MCF 10A (cell line): ENCODE results near the gene P2RY6. TPM values are rescaled to one million over a fixed set of nuclear protein-coding genes. Genes with fewer than 3 reads are reported as not detected.

Source experiments
- BruUV-seq: library from RNA; stranded (reverse); fragments of 400-500 nt; replicated peaks from 2 replicates; lab custom pipeline; 2021; lab: Mats Ljungman, UMichigan
- CTCF ChIA-PET: fragments of 300-600 bp; sonication (Branson Sonifier 250); formaldehyde crosslinking; extraction: SDS; loops from one replicate; lab custom pipeline; 2021; ENCODE audit warnings: antibody characterized with exemption, inconsistent platforms; lab: Yijun Ruan, JAX
- POLR2A ChIA-PET: fragments of 300-600, 350-650 bp; sonication (Branson Sonifier 250); formaldehyde crosslinking; extraction: SDS; loops from one replicate; lab custom pipeline; 2020; ENCODE audit warnings: antibody characterized with exemption, inconsistent platforms; lab: Yijun Ruan, JAX
- DNase-seq: peaks from one replicate; pipeline ENCODE4 v3.0.0-alpha.2; 2018; ENCODE audit not compliant: unreplicated experiment
- H3K27ac Mint-ChIP-seq: one replicate; pipeline ENCODE4 v1.8.0; 2022; ENCODE audit warnings: mild to moderate bottlenecking, low read depth, mixed read lengths; ENCODE audit not compliant: unreplicated experiment
- H3K27me3 Mint-ChIP-seq: one replicate; pipeline ENCODE4 v1.8.0; 2022; ENCODE audit warnings: mixed read lengths; ENCODE audit not compliant: insufficient read depth, unreplicated experiment
- H3K36me3 Mint-ChIP-seq: one replicate; pipeline ENCODE4 v1.8.0; 2022; ENCODE audit warnings: mild to moderate bottlenecking, moderate library complexity, mixed read lengths; ENCODE audit not compliant: insufficient read depth, unreplicated experiment
- H3K4me1 Mint-ChIP-seq: one replicate; pipeline ENCODE4 v1.8.0; 2022; ENCODE audit warnings: mixed read lengths; ENCODE audit not compliant: insufficient read depth, unreplicated experiment
- H3K4me3 Mint-ChIP-seq: one replicate; pipeline ENCODE4 v1.8.0; 2022; ENCODE audit warnings: mild to moderate bottlenecking, moderate library complexity, mixed read lengths; ENCODE audit not compliant: unreplicated experiment
- H3K9me3 Mint-ChIP-seq: one replicate; pipeline ENCODE4 v1.8.0; 2022; ENCODE audit warnings: mixed read lengths; ENCODE audit not compliant: unreplicated experiment
- intact Hi-C: fragments of 100-400 bp; cut with micrococcal nuclease; formaldehyde crosslinking; loops from 2 replicates; pipeline ENCODE4 v1.14.1; 2022
- total RNA-seq: library from RNA; stranded (reverse); gene quantifications from 2 replicates; pipeline ENCODE4 v1.2.3, GENCODE V29; 2022
- TF ChIP-seq, protein P1 (sequence below): fragments of 200-600 bp; IDR thresholded peaks from one replicate; pipeline ENCODE4 v1.8.0; 2022; ENCODE audit warnings: antibody characterized with exemption, mild to moderate bottlenecking; ENCODE audit not compliant: unreplicated experiment

The P2RY6 gene
- total RNA-seq, 1 experiment from 2014 or later = not detected

DNA sequence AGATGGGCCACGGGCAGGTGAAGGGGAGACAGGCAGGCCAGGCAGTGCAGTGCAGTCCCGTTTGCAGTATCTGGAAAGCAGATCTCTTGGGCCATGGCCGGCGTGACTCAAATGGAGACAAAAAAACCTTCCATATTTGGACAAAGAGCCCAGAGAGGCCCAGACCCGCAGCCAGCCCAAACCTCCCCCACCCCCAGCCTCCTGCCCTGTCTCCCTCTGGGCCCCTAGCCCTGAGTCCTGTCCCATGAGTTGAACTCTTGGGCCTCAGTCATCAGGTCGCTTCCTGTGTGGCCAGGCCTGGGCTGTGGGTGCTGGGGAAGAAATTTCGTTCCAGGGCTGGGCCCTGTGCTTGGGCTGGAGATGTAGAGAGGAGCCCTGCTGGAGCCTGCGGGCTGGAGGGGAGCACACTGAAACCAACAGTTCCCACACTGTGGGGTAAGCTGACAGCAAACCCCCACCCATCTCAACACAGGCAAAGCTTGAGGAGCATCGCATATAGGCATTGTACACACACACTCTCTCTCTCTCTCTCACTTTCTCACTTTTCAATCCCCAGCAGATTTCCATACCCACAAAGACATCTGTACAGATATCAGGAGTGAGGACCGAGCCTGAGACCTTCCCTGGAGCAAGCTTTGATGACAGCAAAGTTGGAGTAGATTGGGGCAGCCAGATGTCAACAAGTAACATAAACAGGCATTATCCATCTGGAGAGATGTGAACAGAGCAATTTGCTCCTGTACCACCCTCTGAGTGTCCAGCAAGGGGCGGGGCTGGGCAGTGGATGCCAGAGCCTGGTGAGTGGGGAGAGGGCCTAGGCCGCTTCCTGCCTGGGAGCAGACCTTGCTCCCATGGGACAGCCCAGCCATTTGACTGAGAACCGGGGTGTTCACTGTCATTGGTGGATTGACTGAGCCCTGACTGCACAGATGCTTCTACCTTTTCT is 53.2 kb downstream of the P2RY6 start:
- intact Hi-C loops = no loop called here
- no peak overlapping the region for H3K27ac Mint-ChIP-seq
- POLR2A ChIA-PET = interaction anchor here (2.1 kb wide), 1 partner anchor 17 kb away, joined by 9 read pairs; the partner anchor contains the start of gene ARHGEF17
- H3K36me3 Mint-ChIP-seq = peaks cover 15% of the 10 kb centered on the region
- TF ChIP-seq, protein P1, sequence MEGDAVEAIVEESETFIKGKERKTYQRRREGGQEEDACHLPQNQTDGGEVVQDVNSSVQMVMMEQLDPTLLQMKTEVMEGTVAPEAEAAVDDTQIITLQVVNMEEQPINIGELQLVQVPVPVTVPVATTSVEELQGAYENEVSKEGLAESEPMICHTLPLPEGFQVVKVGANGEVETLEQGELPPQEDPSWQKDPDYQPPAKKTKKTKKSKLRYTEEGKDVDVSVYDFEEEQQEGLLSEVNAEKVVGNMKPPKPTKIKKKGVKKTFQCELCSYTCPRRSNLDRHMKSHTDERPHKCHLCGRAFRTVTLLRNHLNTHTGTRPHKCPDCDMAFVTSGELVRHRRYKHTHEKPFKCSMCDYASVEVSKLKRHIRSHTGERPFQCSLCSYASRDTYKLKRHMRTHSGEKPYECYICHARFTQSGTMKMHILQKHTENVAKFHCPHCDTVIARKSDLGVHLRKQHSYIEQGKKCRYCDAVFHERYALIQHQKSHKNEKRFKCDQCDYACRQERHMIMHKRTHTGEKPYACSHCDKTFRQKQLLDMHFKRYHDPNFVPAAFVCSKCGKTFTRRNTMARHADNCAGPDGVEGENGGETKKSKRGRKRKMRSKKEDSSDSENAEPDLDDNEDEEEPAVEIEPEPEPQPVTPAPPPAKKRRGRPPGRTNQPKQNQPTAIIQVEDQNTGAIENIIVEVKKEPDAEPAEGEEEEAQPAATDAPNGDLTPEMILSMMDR = no peak
- CTCF ChIA-PET = interaction anchor here (1.1 to 2.2 kb wide), 3 partner anchors 10 to 26 kb away, joined by 3 to 9 read pairs (median 3); no protein-coding TSS in a partner anchor
- no TSS peak for BruUV-seq
- no peak overlapping the region for H3K4me3 Mint-ChIP-seq
- no peak for DNase-seq
- no peaks in the 10 kb centered on the region for H3K27me3 Mint-ChIP-seq
- H3K4me1 Mint-ChIP-seq = peaks cover 9% of the 10 kb centered on the region
- no peaks in the 10 kb centered on the region for H3K9me3 Mint-ChIP-seq

DNA sequence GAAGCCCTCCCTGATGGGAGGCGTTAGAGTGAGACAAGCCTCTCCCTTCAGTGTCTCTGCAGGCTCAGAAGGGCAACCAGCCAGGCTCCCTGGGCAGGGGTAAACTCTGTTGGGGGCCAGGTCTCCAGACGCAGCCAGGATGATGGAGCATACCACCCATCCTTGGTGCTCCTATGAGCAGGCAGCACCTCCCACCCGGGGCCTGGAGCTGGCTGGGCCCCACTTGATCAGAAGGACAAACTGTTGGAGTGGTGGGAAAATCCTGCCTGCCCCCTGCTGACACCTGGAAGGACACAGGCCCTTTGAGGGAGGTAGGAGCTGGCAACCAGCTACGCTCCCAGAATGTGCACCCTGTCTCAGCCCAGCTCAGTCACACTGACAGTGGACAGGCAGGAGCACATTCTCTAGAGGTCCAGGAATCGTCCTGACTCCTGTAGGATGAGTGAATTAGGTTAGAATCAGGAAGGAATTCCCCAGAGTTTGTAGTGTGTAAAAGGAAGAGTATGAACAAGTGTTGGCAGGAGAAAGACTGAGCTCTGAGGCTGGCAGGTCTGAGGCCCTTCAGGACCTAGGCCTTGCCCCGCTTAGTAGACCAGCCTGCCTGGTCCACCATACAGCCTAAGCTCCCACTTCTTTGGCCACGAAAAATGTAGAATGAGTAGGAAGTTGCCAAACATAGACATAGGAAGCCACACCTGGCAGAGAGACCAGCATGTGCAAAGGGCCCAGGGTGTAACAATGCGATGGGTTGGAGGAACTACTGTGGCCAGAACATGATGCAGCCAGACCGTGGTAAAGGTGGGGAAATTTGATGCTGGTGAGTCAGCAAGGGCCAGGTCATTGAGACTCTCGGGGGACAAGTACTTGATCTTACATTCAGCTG is 55.0 kb downstream of the P2RY6 start:
- H3K9me3 Mint-ChIP-seq = no peaks in the 10 kb centered on the region
- peaks cover 15% of the 10 kb centered on the region for H3K36me3 Mint-ChIP-seq
- intact Hi-C loops = no loop called here
- TF ChIP-seq, protein P1 = no peak
- H3K27ac Mint-ChIP-seq = no peak overlapping the region
- BruUV-seq = no TSS peak
- peak; percentile 53 for DNase-seq
- H3K4me1 Mint-ChIP-seq = peaks cover 9% of the 10 kb centered on the region
- no peaks in the 10 kb centered on the region for H3K27me3 Mint-ChIP-seq
- ChIA-PET POLR2A (interaction anchor here (0.8 to 2.1 kb wide), 2 partner anchors 18 to 19 kb away, joined by 3 to 9 read pairs; partner anchors contain the start of gene ARHGEF17), CTCF (interaction anchor here (1.2 to 3.9 kb wide), 4 partner anchors 8 to 25 kb away, joined by 7 to 25 read pairs (median 8); partner anchors contain the start of gene ARHGEF17)
- H3K4me3 Mint-ChIP-seq = no peak overlapping the region

DNA sequence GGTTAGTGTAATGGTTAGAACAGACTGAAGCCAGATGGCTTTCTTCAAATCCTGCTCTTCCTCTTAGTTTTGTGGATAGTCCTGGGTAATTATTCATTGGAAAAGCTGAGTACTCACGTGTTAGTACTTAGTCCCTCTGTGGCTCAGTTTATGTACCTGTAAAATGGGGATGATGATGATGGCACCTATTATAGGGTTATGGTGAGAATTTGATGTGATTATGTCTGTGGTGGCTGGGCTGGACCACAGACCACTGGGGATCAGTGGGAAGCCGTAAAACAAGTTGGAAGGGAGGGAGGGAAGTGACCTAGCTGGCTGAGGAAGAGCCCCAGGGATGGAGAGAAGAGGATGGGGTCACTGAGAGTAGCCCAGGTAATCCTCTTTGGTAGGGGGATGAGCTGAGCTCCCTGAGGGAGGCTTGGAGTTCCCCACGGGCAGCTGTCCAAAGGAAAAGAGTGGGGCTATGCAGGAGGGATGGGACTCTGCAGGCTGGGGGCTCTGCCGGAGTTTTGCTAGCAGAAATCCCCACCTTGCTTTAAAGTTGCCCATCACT is 55.8 kb downstream of the P2RY6 start:
- peaks cover 9% of the 10 kb centered on the region for H3K4me1 Mint-ChIP-seq
- intact Hi-C loops = no loop called here
- H3K27ac Mint-ChIP-seq = peak overlapping the region; percentile 54
- TF ChIP-seq, protein P1 = no peak
- peaks cover 15% of the 10 kb centered on the region for H3K36me3 Mint-ChIP-seq
- H3K27me3 Mint-ChIP-seq = no peaks in the 10 kb centered on the region
- CTCF ChIA-PET = interaction anchor here (0.5 to 3.9 kb wide), 4 partner anchors 8 to 25 kb away, joined by 3 to 25 read pairs (median 7); partner anchors contain the start of gene ARHGEF17
- H3K4me3 Mint-ChIP-seq = no peak overlapping the region
- H3K9me3 Mint-ChIP-seq = no peaks in the 10 kb centered on the region
- POLR2A ChIA-PET = interaction anchor here (0.7 to 2.1 kb wide), 4 partner anchors 14 to 20 kb away, joined by 3 to 9 read pairs (median 4); partner anchors contain the start of gene ARHGEF17
- DNase-seq = no peak
- BruUV-seq = no TSS peak
